GM18505 (cell line): ENCODE measurements around the gene FAM25G.

Source experiments
- ATAC-seq: cut with Tn5 transposase; IDR thresholded peaks from one replicate; pipeline ENCODE4 v1.9.1; 2021; ENCODE audit not compliant: unreplicated experiment
- POLR2A ChIP-seq: IDR thresholded peaks from 4 replicates; pipeline ENCODE4 v1.6.1; 2011; ENCODE audit warnings: borderline replicate concordance; ENCODE audit not compliant: insufficient read depth, insufficient read length; ENCODE audit errors: extremely low read depth

The FAM25G gene

GRCh38 chr10:47453141-47454007 lies 38.1 kb downstream of the FAM25G start:
- no peak for ATAC-seq
- TF ChIP-seq POLR2A = no peak

- no peak for ATAC-seq
- no peak for TF ChIP-seq POLR2A
Observed at GRCh38 chr10:47452495-47453140, 38.9 kb downstream of the FAM25G start.

- no peak for ATAC-seq
- TF ChIP-seq POLR2A = no peak
Observed at GRCh38 chr10:47451998-47452494, 39.5 kb downstream of the FAM25G start.

- no peak for ATAC-seq
Observed at GRCh38 chr10:47451273-47451997, 40.1 kb downstream of the FAM25G start.

GRCh38 chr10:47450442-47450841 lies 41.1 kb downstream of the FAM25G start:
- ATAC-seq = no peak

More at GRCh38 chr10:47451273-47451997, 40.1 kb downstream of the FAM25G start:
- TF ChIP-seq POLR2A = no peak

GRCh38 chr10:47449979-47450378 lies 41.5 kb downstream of the FAM25G start:
- ATAC-seq = no peak
- TF ChIP-seq POLR2A = no peak

More at GRCh38 chr10:47450442-47450841, 41.1 kb downstream of the FAM25G start:
- no peak for TF ChIP-seq POLR2A

GRCh38 chr10:47449102-47449978 lies 42.2 kb downstream of the FAM25G start:
- no peak for ATAC-seq
- TF ChIP-seq POLR2A = no peak

- ATAC-seq = no peak
- no peak for TF ChIP-seq POLR2A
Observed at GRCh38 chr10:47447705-47448104, 43.8 kb downstream of the FAM25G start.

GRCh38 chr10:47447209-47447608 lies 44.3 kb downstream of the FAM25G start:
- ATAC-seq = no peak
- TF ChIP-seq POLR2A = no peak

GRCh38 chr10:47445720-47446119 lies 45.8 kb downstream of the FAM25G start:
- ATAC-seq = no peak
- TF ChIP-seq POLR2A = no peak

- no peak for TF ChIP-seq POLR2A
- no peak for ATAC-seq
Observed at GRCh38 chr10:47444047-47444446, 47.5 kb downstream of the FAM25G start.

GRCh38 chr10:47443145-47443544 lies 48.4 kb downstream of the FAM25G start:
- ATAC-seq = no peak
- TF ChIP-seq POLR2A = no peak
